Measurements from ENCODE around the gene GALNT16.

Gene GALNT16

DNA sequence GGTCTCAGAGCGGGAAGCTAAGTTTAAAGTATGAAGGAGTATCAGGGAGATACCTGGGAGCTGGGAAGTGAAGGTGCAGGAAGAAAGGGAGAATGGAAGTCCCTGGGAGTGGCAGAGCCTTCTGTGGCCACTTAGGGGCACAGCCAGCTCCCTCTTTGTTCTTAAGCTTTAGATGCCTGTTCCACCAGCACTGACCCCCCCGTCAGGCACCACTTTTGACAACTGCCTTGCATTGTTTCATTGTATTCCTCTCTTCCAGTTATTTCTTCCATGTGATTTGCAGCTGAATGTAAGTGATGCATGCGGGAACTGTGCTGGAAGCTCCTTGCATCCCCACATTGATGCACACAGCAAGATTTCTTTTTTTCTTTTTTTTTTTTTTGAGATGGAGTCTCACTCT is 2.6 kb downstream of the GALNT16 start:
- TF ChIP-seq, protein P1, sequence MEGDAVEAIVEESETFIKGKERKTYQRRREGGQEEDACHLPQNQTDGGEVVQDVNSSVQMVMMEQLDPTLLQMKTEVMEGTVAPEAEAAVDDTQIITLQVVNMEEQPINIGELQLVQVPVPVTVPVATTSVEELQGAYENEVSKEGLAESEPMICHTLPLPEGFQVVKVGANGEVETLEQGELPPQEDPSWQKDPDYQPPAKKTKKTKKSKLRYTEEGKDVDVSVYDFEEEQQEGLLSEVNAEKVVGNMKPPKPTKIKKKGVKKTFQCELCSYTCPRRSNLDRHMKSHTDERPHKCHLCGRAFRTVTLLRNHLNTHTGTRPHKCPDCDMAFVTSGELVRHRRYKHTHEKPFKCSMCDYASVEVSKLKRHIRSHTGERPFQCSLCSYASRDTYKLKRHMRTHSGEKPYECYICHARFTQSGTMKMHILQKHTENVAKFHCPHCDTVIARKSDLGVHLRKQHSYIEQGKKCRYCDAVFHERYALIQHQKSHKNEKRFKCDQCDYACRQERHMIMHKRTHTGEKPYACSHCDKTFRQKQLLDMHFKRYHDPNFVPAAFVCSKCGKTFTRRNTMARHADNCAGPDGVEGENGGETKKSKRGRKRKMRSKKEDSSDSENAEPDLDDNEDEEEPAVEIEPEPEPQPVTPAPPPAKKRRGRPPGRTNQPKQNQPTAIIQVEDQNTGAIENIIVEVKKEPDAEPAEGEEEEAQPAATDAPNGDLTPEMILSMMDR (IDR thresholded peaks at IDR 0.05; ENCODE audit: borderline replicate concordance, control extremely low read depth, extremely low read depth, insufficient read depth, missing control alignments): no peak
- in situ Hi-C loops (cut with MboI; ENCODE audit: low sequenced_read_pairs, unreplicated experiment): no loop called here
- DNase-seq (ENCODE audit: low spot score): no peak

DNA sequence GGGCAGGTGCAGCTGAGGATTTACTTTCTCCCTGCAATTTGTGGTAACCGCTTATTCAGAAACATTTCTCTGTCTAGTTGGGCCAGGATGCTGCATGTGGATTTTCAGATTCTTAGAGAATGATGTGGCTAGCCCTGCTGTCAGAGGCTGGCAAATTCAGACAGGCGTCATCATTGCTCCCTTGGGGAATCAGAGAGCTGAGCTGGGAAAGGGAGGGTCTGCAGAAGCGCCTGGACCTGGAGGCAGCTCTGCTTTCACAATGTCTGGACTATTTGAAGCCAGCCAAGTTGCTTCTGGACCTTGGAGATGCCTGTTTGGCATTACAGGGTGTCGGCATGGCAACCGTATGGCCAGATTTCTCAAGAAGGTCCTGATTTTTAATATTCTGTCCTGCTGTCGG is 3.4 kb downstream of the GALNT16 start:
- no peak for DNase-seq (ENCODE audit: low spot score)
- in situ Hi-C loops (cut with MboI; ENCODE audit: low sequenced_read_pairs, unreplicated experiment): no loop called here

DNA sequence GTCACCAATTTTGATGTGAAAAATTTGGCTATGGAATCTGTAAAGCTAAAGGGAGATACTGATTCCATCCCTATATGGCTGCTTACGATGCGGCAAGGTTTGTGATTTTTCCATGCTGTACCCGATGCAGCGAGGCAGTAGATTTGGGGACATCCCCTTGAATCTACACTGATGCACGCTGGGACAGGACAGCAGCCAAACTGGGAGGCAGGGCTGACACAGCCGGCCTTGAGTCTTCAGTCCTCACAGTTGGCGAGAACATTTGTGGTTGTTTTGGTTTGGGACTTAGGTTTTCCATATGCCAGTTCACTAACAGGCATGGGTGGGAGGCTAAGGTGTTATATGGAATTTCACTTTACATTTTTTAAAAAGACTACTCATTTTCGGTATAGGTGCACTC is 3.8 kb downstream of the GALNT16 start:
- in situ Hi-C loops (cut with MboI; ENCODE audit: low sequenced_read_pairs, unreplicated experiment): no loop called here
- TF ChIP-seq, protein P1 (IDR thresholded peaks at IDR 0.05; ENCODE audit: borderline replicate concordance, control extremely low read depth, extremely low read depth, insufficient read depth, missing control alignments): no peak
- DNase-seq (ENCODE audit: low spot score): no peak

More for the DNA sequence above, 3.4 kb downstream of the GALNT16 start:
- TF ChIP-seq, protein P1 (IDR thresholded peaks at IDR 0.05; ENCODE audit: borderline replicate concordance, control extremely low read depth, extremely low read depth, insufficient read depth, missing control alignments): no peak

DNA sequence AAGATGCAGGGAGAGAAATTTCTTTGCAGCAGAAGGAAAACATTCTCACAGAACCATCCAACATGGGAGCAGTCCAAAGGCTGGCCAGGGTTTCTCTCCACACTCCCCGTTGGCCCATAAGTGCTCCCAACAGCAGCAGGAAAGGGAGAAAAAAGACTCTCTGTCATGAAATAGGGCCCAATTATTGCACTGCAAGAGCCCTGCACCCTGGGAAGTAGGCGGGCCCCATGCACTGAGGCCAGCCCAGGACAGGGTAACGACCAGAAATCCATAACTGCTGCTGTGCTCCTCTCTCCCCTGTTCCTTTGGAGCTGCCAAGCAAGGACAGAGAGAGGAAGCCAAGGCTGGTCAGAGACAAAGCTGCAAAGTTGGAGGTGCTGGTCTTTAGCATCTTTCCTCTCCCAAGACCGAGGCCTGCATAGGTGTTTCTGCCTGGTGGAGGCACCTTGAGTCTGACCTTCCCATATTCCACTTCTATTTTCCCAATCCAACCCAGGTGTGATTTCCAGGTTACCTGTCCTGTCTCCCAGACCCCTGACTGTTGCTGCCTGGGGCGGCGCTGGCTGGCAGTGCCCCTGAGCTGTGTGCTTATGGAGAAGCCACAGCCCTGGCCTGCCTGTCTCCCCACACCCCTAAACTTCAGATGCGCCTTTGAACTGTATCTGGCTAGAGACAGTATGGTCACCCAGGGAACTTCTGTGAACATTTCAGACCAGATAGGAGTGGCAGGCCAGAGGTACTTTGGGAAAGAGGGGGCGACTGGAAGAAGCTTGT is 6.8 kb downstream of the GALNT16 start:
- TF ChIP-seq, protein P1 (IDR thresholded peaks at IDR 0.05; ENCODE audit: borderline replicate concordance, control extremely low read depth, extremely low read depth, insufficient read depth, missing control alignments): no peak
- in situ Hi-C loops (cut with MboI; ENCODE audit: low sequenced_read_pairs, unreplicated experiment): no loop called here

DNA sequence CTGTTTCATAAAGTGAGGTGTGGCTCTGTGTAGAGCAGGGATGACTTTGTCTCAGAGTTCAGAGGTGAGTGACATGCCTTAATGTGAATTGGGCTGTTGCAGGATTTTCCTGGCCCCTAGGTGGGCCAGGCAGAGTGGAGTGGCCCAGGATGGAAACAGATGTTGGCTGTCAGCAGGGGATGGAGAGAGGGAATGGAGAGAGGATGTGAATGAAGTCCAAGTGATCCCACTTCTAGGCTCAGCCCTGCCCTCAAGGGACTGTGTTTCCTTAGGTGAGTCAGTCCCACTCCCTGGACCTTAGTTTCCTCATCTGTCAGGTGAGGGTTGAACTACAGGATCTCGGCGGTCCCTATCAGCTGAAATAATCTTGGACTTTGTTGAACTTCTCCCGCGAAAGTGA is 7.5 kb downstream of the GALNT16 start:
- in situ Hi-C loops (cut with MboI; ENCODE audit: low sequenced_read_pairs, unreplicated experiment): no loop called here

More for the DNA sequence above, 6.8 kb downstream of the GALNT16 start:
- DNase-seq (ENCODE audit: low spot score): no peak

DNA sequence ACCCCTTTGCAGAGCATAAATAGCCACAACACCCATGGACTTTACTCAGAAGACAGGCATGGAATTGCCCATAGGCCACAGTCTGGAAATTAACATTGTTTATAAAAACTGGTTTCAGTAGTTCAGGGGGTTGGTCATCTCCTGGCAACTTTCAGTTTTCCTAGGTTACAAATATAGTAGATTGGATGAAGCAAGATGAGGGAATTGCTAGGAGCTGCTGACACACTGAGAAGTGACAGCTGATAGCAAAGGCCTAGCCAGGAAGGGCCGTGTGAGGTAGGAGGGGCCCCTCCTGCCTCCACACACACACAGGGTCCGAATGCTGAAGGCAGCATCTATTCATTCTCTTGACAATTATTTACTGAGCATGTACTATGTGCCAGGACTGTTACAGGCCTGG is 8.3 kb downstream of the GALNT16 start:
- no peak for DNase-seq (ENCODE audit: low spot score)
- TF ChIP-seq, protein P1 (IDR thresholded peaks at IDR 0.05; ENCODE audit: borderline replicate concordance, control extremely low read depth, extremely low read depth, insufficient read depth, missing control alignments): no peak
- in situ Hi-C loops (cut with MboI; ENCODE audit: low sequenced_read_pairs, unreplicated experiment): no loop called here

More for the DNA sequence above, 7.5 kb downstream of the GALNT16 start:
- no peak for DNase-seq (ENCODE audit: low spot score)
- TF ChIP-seq, protein P1 (IDR thresholded peaks at IDR 0.05; ENCODE audit: borderline replicate concordance, control extremely low read depth, extremely low read depth, insufficient read depth, missing control alignments): no peak
